Esophagus muscularis mucosa (tissue), 3 donors: ENCODE measurements around the gene UBASH3B.

Experiments used
- POLR2A ChIP-seq: fragments of 450-650 bp; IDR thresholded peaks from one replicate; pipeline ENCODE4 v1.6.1; 2017; ENCODE audit warnings: antibody characterized with exemption, moderate library complexity, mild to moderate bottlenecking, low read depth
- POLR2AphosphoS5 ChIP-seq, 2 donors: sonication (generic); formaldehyde crosslinking; IDR thresholded peaks; one replicate each; pipeline ENCODE4 v1.6.1; 2017; ENCODE audit warnings: antibody characterized with exemption in 2 of 2
- TF ChIP-seq, protein P1 (sequence below), 3 experiments: fragments of 200-600 bp in 2 of 3; fragments of 450-650 bp in 1 of 3; sonication (generic) in 2 of 3; IDR thresholded peaks; one replicate each; pipeline ENCODE4 v1.5.1; 2017 to 2019; ENCODE audit warnings: antibody characterized with exemption in 3 of 3, mild to moderate bottlenecking in 2 of 3, moderate library complexity in 1 of 3

DNA sequence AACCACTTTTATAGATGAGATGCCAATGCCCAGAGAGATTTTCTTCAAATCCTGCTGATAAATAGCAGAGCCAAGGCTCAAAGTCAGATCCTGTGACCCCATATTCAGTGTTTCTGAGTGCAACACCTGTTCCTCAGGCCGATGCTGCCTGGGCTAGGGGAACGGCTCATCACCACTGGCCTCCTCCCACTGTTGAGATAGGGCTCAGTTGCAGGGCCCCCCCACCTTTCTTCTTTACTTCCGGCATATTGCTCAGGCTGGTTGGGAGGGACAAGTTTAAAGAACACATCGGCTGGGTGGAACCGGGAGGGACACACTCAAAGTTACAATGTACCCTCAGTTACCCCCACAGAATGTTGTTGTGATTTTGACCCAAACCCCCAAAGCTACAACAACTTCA, 94.5 kb downstream of the UBASH3B start:
- TF ChIP-seq, protein P1, sequence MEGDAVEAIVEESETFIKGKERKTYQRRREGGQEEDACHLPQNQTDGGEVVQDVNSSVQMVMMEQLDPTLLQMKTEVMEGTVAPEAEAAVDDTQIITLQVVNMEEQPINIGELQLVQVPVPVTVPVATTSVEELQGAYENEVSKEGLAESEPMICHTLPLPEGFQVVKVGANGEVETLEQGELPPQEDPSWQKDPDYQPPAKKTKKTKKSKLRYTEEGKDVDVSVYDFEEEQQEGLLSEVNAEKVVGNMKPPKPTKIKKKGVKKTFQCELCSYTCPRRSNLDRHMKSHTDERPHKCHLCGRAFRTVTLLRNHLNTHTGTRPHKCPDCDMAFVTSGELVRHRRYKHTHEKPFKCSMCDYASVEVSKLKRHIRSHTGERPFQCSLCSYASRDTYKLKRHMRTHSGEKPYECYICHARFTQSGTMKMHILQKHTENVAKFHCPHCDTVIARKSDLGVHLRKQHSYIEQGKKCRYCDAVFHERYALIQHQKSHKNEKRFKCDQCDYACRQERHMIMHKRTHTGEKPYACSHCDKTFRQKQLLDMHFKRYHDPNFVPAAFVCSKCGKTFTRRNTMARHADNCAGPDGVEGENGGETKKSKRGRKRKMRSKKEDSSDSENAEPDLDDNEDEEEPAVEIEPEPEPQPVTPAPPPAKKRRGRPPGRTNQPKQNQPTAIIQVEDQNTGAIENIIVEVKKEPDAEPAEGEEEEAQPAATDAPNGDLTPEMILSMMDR (IDR thresholded peaks at IDR 0.05): no peak
- no peak for TF ChIP-seq POLR2A
- TF ChIP-seq POLR2AphosphoS5 (IDR thresholded peaks at IDR 0.05): no peak
